Measurements from ENCODE around the gene OR10C1. TPM values are rescaled to one million over a fixed set of nuclear protein-coding genes. Genes with fewer than 3 reads are reported as not detected.

Gene OR10C1
- polyA plus RNA-seq, 1 experiment, result not detected

GRCh38 chr6:29483735-29484134 lies 44.6 kb downstream of the OR10C1 start:
- Histone ChIP-seq H3K9me3 (ENCODE audit: control insufficient read depth, insufficient read depth, low read length) (peaks cover 3% of the 10 kb centered on the region; the same call in 1 of the 2 replicates), H3K4me3 (ENCODE audit: low read depth, low read length) (no peak overlapping the region), H3K27ac (ENCODE audit: low read depth, low read length) (no peak overlapping the region), H3K27me3 (ENCODE audit: control insufficient read depth, insufficient read depth, low read length) (no peaks in the 10 kb centered on the region)
- ChIA-PET POLR2A (no interaction called here), CTCF (no interaction called here)
- DNase-seq (ENCODE audit: low read depth, low spot score), result no peak
- TF ChIP-seq CTCF (IDR thresholded peaks at IDR 0.05; ENCODE audit: low read depth, low read length), result no peak

- CTCF ChIA-PET, result no interaction called here
- POLR2A ChIA-PET, result no interaction called here
- no peak for TF ChIP-seq CTCF (IDR thresholded peaks at IDR 0.05; ENCODE audit: low read depth, low read length)
- DNase-seq (ENCODE audit: low read depth, low spot score), result no peak
- H3K4me3 ChIP-seq (ENCODE audit: low read depth, low read length), result no peak overlapping the region
- no peak overlapping the region for H3K27ac ChIP-seq (ENCODE audit: low read depth, low read length)
- H3K9me3 ChIP-seq (ENCODE audit: control insufficient read depth, insufficient read depth, low read length), result 0 out of 2 replicates have a peak, but pooled peaks cover 3% of the 10 kb centered on the region
- H3K27me3 ChIP-seq (ENCODE audit: control insufficient read depth, insufficient read depth, low read length), result no peaks in the 10 kb centered on the region
Measured at GRCh38 chr6:29486577-29486976, 47.5 kb downstream of the OR10C1 start.

- Histone ChIP-seq H3K27me3 (ENCODE audit: control insufficient read depth, insufficient read depth, low read length) (no peaks in the 10 kb centered on the region), H3K27ac (ENCODE audit: low read depth, low read length) (no peak overlapping the region), H3K4me3 (ENCODE audit: low read depth, low read length) (no peak overlapping the region), H3K9me3 (ENCODE audit: control insufficient read depth, insufficient read depth, low read length) (0 out of 2 replicates have a peak, but pooled peaks cover 3% of the 10 kb centered on the region)
- TF ChIP-seq CTCF (IDR thresholded peaks at IDR 0.05; ENCODE audit: low read depth, low read length), result no peak
- no peak for DNase-seq (ENCODE audit: low read depth, low spot score)
- ChIA-PET POLR2A (no interaction called here), CTCF (no interaction called here)
Measured at GRCh38 chr6:29487131-29487530, 48.0 kb downstream of the OR10C1 start.

- 0 out of 2 replicates have a peak, but pooled peaks cover 3% of the 10 kb centered on the region for H3K9me3 ChIP-seq (ENCODE audit: control insufficient read depth, insufficient read depth, low read length)
- no peak within 1 kb of the TSS for H3K4me3 ChIP-seq (ENCODE audit: low read depth, low read length)
- ChIA-PET POLR2A (no interaction called here), CTCF (no interaction called here)
- no peak within 1 kb of the TSS for H3K27ac ChIP-seq (ENCODE audit: low read depth, low read length)
- H3K27me3 ChIP-seq (ENCODE audit: control insufficient read depth, insufficient read depth, low read length), result no peaks in the 10 kb centered on the region
- no peak for TF ChIP-seq CTCF (IDR thresholded peaks at IDR 0.05; ENCODE audit: low read depth, low read length)
- DNase-seq (ENCODE audit: low read depth, low spot score), result no peak
Measured at GRCh38 chr6:29487660-29488059, 48.6 kb downstream of the OR10C1 start, which contains the start of gene MAS1L. Gene MAS1L, minus strand, starts transcription at chr6:29487956. Its CDS starts 54 bp downstream, at chr6:29487902.

GRCh38 chr6:29488874-29489273 lies 49.8 kb downstream of the OR10C1 start:
- H3K4me3 ChIP-seq (ENCODE audit: low read depth, low read length), result no peak overlapping the region

More at GRCh38 chr6:29488874-29489273, 49.8 kb downstream of the OR10C1 start:
- Histone ChIP-seq H3K27ac (ENCODE audit: low read depth, low read length) (no peak overlapping the region), H3K27me3 (ENCODE audit: control insufficient read depth, insufficient read depth, low read length) (no peaks in the 10 kb centered on the region), H3K9me3 (ENCODE audit: control insufficient read depth, insufficient read depth, low read length) (0 out of 2 replicates have a peak, but pooled peaks cover 3% of the 10 kb centered on the region)
- ChIA-PET CTCF (no interaction called here), POLR2A (no interaction called here)
- DNase-seq (ENCODE audit: low read depth, low spot score), result no peak
- no peak for TF ChIP-seq CTCF (IDR thresholded peaks at IDR 0.05; ENCODE audit: low read depth, low read length)
